CD8-positive, alpha-beta memory T cell (primary cell): ENCODE results near the gene CXCL11. TPM values are rescaled to one million over a fixed set of nuclear protein-coding genes. Genes with fewer than 3 reads are reported as not detected.

Experiments used
- CTCF ChIA-PET: fragments of 350-600 bp; sonication (Branson Sonifier 250); formaldehyde crosslinking; loops from one replicate; lab custom pipeline; 2021; ENCODE audit warnings: antibody characterized with exemption; lab: Charles Lee
- POLR2A ChIA-PET: fragments of 350-600 bp; sonication (Branson Sonifier 250); formaldehyde crosslinking; loops from one replicate; lab custom pipeline; 2021; ENCODE audit warnings: antibody characterized with exemption; lab: Charles Lee
- DNase-seq, 5 donors: peaks; one replicate each; pipeline versions ENCODE4 v3.0.0 to v3.0.0-alpha.2; 2020 to 2022; ENCODE audit warnings: mixed read lengths in 1 of 5
- H3K27ac ChIP-seq: one replicate; pipeline ENCODE4 v1.7.0; 2013; ENCODE audit warnings: low read depth, mild to moderate bottlenecking, low read length, moderate library complexity
- H3K27me3 ChIP-seq: 2 replicates; pipeline ENCODE4 v1.7.0; 2013; ENCODE audit warnings: low read length, mild to moderate bottlenecking; ENCODE audit not compliant: insufficient read depth, poor library complexity, severe bottlenecking
- H3K36me3 ChIP-seq: 2 replicates; pipeline ENCODE4 v1.7.0; 2013; ENCODE audit warnings: mild to moderate bottlenecking, low read length, moderate library complexity; ENCODE audit not compliant: insufficient read depth
- H3K4me1 ChIP-seq: 2 replicates; pipeline ENCODE4 v1.7.0; 2013; ENCODE audit warnings: mild to moderate bottlenecking, low read length, moderate library complexity; ENCODE audit not compliant: insufficient read depth
- H3K4me3 ChIP-seq: 2 replicates; pipeline ENCODE4 v1.7.0; 2013; ENCODE audit warnings: mild to moderate bottlenecking, low read length
- H3K9me3 ChIP-seq: 2 replicates; pipeline ENCODE4 v1.7.0; 2013; ENCODE audit warnings: mild to moderate bottlenecking, low read length
- H3K27ac Mint-ChIP-seq, 8 donors: one replicate each; pipeline ENCODE4 v1.8.0; 2020 to 2021; ENCODE audit warnings: mixed read lengths in 8 of 8, mild to moderate bottlenecking in 6 of 8, inconsistent platforms in 3 of 8, moderate library complexity in 3 of 8
- H3K27me3 Mint-ChIP-seq, 2 donors: one replicate each; pipeline ENCODE4 v1.8.0; 2020 to 2021; ENCODE audit warnings: mixed read lengths in 2 of 2, mild to moderate bottlenecking in 1 of 2, moderate library complexity in 1 of 2
- H3K36me3 Mint-ChIP-seq, 3 donors: one replicate each; pipeline ENCODE4 v1.8.0; 2020 to 2021; ENCODE audit warnings: mixed read lengths in 3 of 3, inconsistent platforms in 1 of 3, mild to moderate bottlenecking in 1 of 3
- H3K4me1 Mint-ChIP-seq, 3 donors: one replicate each; pipeline ENCODE4 v1.8.0; 2020 to 2021; ENCODE audit warnings: mixed read lengths in 3 of 3, inconsistent platforms in 1 of 3, mild to moderate bottlenecking in 1 of 3
- H3K4me3 Mint-ChIP-seq, 7 donors: one replicate each; pipeline ENCODE4 v1.8.0; 2020 to 2021; ENCODE audit warnings: mixed read lengths in 7 of 7, mild to moderate bottlenecking in 6 of 7, moderate library complexity in 4 of 7, inconsistent platforms in 2 of 7
- H3K9me3 Mint-ChIP-seq, 5 donors: one replicate each; pipeline ENCODE4 v1.8.0; 2020 to 2022; ENCODE audit warnings: mixed read lengths in 5 of 5, mild to moderate bottlenecking in 3 of 5, moderate library complexity in 2 of 5, inconsistent platforms in 1 of 5
- polyA plus RNA-seq: library from polyadenylated mRNA; unstranded; fragments of 300-500 nt; fragmentation: Illumina TruSeq; gene quantifications from one replicate; pipeline ENCODE4 v1.2.3, GENCODE V29; 2021
- total RNA-seq, 2 experiments: library from RNA; stranded (reverse); gene quantifications; one replicate each; pipeline ENCODE4 v1.2.3, GENCODE V29; 2021

The CXCL11 gene
- total and polyA plus RNA-seq, 3 experiments from 2014 or later: 0.18 TPM; not detected in 2

- Mint-ChIP-seq H3K36me3 (no peaks in the 10 kb centered on the region), H3K27ac (no peak overlapping the region), H3K27me3 (peaks cover 1 to 8% of the 10 kb centered on the region in 2 donors), H3K9me3 (no peaks in the 10 kb centered on the region), H3K4me1 (no peaks in the 10 kb centered on the region), H3K4me3 (no peak overlapping the region)
- no peaks in the 10 kb centered on the region for H3K36me3 ChIP-seq
- DNase-seq: no peak
- H3K27ac ChIP-seq: no peak overlapping the region
- H3K4me1 ChIP-seq: no peaks in the 10 kb centered on the region
- no peaks in the 10 kb centered on the region for H3K9me3 ChIP-seq
- POLR2A ChIA-PET: no interaction called here
- H3K27me3 ChIP-seq: no peaks in the 10 kb centered on the region
- no peak overlapping the region for H3K4me3 ChIP-seq
- CTCF ChIA-PET: interaction anchor here (0.9 to 1.7 kb wide), 6 partner anchors 66 to 151 kb away, joined by 3 to 6 read pairs (median 4); partner anchors contain the start of gene NUP54
Measured at GRCh38 chr4:75997081-75997480, 38.8 kb downstream of the CXCL11 start.

- H3K27me3 Mint-ChIP-seq: peaks cover 1 to 8% of the 10 kb centered on the region in 2 donors
- no peak overlapping the region for H3K27ac Mint-ChIP-seq
- no peaks in the 10 kb centered on the region for H3K9me3 ChIP-seq
- peaks cover 5% of the 10 kb centered on the region for H3K4me1 ChIP-seq
- DNase-seq: peak in 2 of 5 donors; percentile 26 to 47
- peaks cover 0 to 3% (median 0%) of the 10 kb centered on the region in 3 donors for H3K36me3 Mint-ChIP-seq
- H3K4me3 ChIP-seq: no peak overlapping the region
- H3K4me3 Mint-ChIP-seq: peak overlapping the region in 1 of 7 donors; percentile 63
- ChIA-PET POLR2A (no interaction called here), CTCF (interaction anchor here (0.7 to 1.7 kb wide), 15 partner anchors 10 to 482 kb away, joined by 3 to 6 read pairs (median 4); partner anchors contain the start of genes NUP54, RCHY1 and THAP6)
- peaks cover 2 to 8% (median 7%) of the 10 kb centered on the region in 3 donors for H3K4me1 Mint-ChIP-seq
- H3K27me3 ChIP-seq: no peaks in the 10 kb centered on the region
- H3K27ac ChIP-seq: no peak overlapping the region
- H3K9me3 Mint-ChIP-seq: no peaks in the 10 kb centered on the region
- no peaks in the 10 kb centered on the region for H3K36me3 ChIP-seq
Measured at GRCh38 chr4:75995727-75996126, 40.1 kb downstream of the CXCL11 start.

GRCh38 chr4:75992462-75992861, 43.4 kb downstream of the CXCL11 start:
- peak overlapping the region in 3 of 7 donors; percentile 10 to 50 (median 23) for H3K4me3 Mint-ChIP-seq
- ChIA-PET POLR2A (interaction anchor here (0.9 kb wide), 1 partner anchor 51 kb away, joined by 3 read pairs; the partner anchor contains the start of gene NAAA), CTCF (interaction anchor here (1.3 to 1.5 kb wide), 2 partner anchors 52 to 75 kb away, joined by 4 to 5 read pairs; partner anchors contain the start of gene NAAA)
- no peaks in the 10 kb centered on the region for H3K9me3 Mint-ChIP-seq
- H3K27me3 Mint-ChIP-seq: peaks cover 1 to 8% of the 10 kb centered on the region in 2 donors
- peaks cover 25 to 37% (median 34%) of the 10 kb centered on the region in 3 donors for H3K4me1 Mint-ChIP-seq
- no peaks in the 10 kb centered on the region for H3K9me3 ChIP-seq
- no peak for DNase-seq
- H3K27ac Mint-ChIP-seq: no peak overlapping the region
- H3K36me3 ChIP-seq: no peaks in the 10 kb centered on the region
- peaks cover 0 to 11% (median 0%) of the 10 kb centered on the region in 3 donors for H3K36me3 Mint-ChIP-seq
- no peaks in the 10 kb centered on the region for H3K27me3 ChIP-seq
- no peak overlapping the region for H3K4me3 ChIP-seq
- H3K27ac ChIP-seq: no peak overlapping the region
- peaks cover 29% of the 10 kb centered on the region for H3K4me1 ChIP-seq

- Mint-ChIP-seq H3K9me3 (no peaks in the 10 kb centered on the region), H3K4me1 (peaks cover 30 to 37% (median 34%) of the 10 kb centered on the region in 3 donors), H3K27me3 (peaks cover 1 to 6% of the 10 kb centered on the region in 2 donors), H3K27ac (peak overlapping the region; percentile 78 to 100 (median 93)), H3K4me3 (peak overlapping the region; percentile 94 to 99 (median 97)), H3K36me3 (peaks cover 0 to 13% (median 0%) of the 10 kb centered on the region in 3 donors)
- POLR2A ChIA-PET: interaction anchor here (0.6 to 2.2 kb wide), 7 partner anchors 49 to 1970 kb away, joined by 3 to 14 read pairs (median 3); partner anchors contain the start of genes NAAA and NUP54
- Histone ChIP-seq H3K36me3 (no peaks in the 10 kb centered on the region), H3K4me1 (peaks cover 46% of the 10 kb centered on the region), H3K9me3 (no peaks in the 10 kb centered on the region), H3K4me3 (peak overlapping the region; percentile 77), H3K27me3 (no peaks in the 10 kb centered on the region), H3K27ac (peak overlapping the region; percentile 55)
- CTCF ChIA-PET: interaction anchor here (0.6 to 2.2 kb wide), 4 partner anchors 50 to 475 kb away, joined by 3 to 8 read pairs (median 4); partner anchors contain the start of genes NAAA, RCHY1 and THAP6
- peak in 1 of 5 donors; percentile 10 for DNase-seq
Measured at GRCh38 chr4:75989846-75990528, 45.9 kb downstream of the CXCL11 start.

- H3K27ac ChIP-seq: no peak overlapping the region
- H3K27ac Mint-ChIP-seq: no peak overlapping the region
- no peaks in the 10 kb centered on the region for H3K27me3 ChIP-seq
- H3K9me3 ChIP-seq: no peaks in the 10 kb centered on the region
- ChIA-PET POLR2A (no interaction called here), CTCF (interaction anchor here (1.8 kb wide), 1 partner anchor 10 kb away, joined by 5 read pairs; no protein-coding TSS in a partner anchor)
- H3K9me3 Mint-ChIP-seq: peaks cover 0 to 4% (median 0%) of the 10 kb centered on the region in 5 donors
- peaks cover 25 to 29% (median 29%) of the 10 kb centered on the region in 3 donors for H3K4me1 Mint-ChIP-seq
- H3K36me3 Mint-ChIP-seq: peaks cover 8 to 38% (median 15%) of the 10 kb centered on the region in 3 donors
- H3K4me3 Mint-ChIP-seq: no peak overlapping the region
- no peak for DNase-seq
- no peak overlapping the region for H3K4me3 ChIP-seq
- peaks cover 41% of the 10 kb centered on the region for H3K4me1 ChIP-seq
- H3K27me3 Mint-ChIP-seq: no peaks in the 10 kb centered on the region
- H3K36me3 ChIP-seq: peaks cover 14% of the 10 kb centered on the region
Measured at GRCh38 chr4:75985116-75985515, 50.8 kb downstream of the CXCL11 start.

Other genes with a start within 250 kb of the CXCL11 start
- under 1 TPM; 0.11 to 0.13 TPM for gene PPEF2, start 133.6 kb downstream of the CXCL11 start, total RNA-seq
- not detected for gene PPEF2, start 133.6 kb downstream of the CXCL11 start, polyA plus RNA-seq
- gene NAAA, start 95.1 kb downstream of the CXCL11 start, total RNA-seq: 10 to 100 TPM; 47.9 to 51.5 TPM
- 104 TPM for gene NAAA, start 95.1 kb downstream of the CXCL11 start, polyA plus RNA-seq
- gene SDAD1, start 45.1 kb downstream of the CXCL11 start, total RNA-seq: 10 to 100 TPM; 72.7 to 80.6 TPM
- gene SDAD1, start 45.1 kb downstream of the CXCL11 start, polyA plus RNA-seq: 88.7 TPM
- 1 to 10 TPM; 1.5 to 1.8 TPM for gene CXCL9, start 28.6 kb downstream of the CXCL11 start, total RNA-seq
- gene CXCL9, start 28.6 kb downstream of the CXCL11 start, polyA plus RNA-seq: not detected
- gene CXCL10, start 12.6 kb downstream of the CXCL11 start, total RNA-seq: 1 to 10 TPM; 1.6 to 1.9 TPM
- not detected for gene CXCL10, start 12.6 kb downstream of the CXCL11 start, polyA plus RNA-seq
- not detected for gene ART3, start 38.6 kb upstream of the CXCL11 start, total RNA-seq
- not detected for gene ART3, start 38.6 kb upstream of the CXCL11 start, polyA plus RNA-seq
- gene NUP54, start 112.3 kb upstream of the CXCL11 start, total RNA-seq: 10 to 100 TPM; 56.6 to 63.3 TPM
- gene NUP54, start 112.3 kb upstream of the CXCL11 start, polyA plus RNA-seq: 41.8 TPM
- 1 to 10 TPM; 6.2 to 6.7 TPM for gene SCARB2, start 177.8 kb upstream of the CXCL11 start, total RNA-seq
- gene SCARB2, start 177.8 kb upstream of the CXCL11 start, polyA plus RNA-seq: 17.6 TPM
- gene FAM47E, start 215.7 kb upstream of the CXCL11 start, total RNA-seq: not detected
- not detected for gene FAM47E, start 215.7 kb upstream of the CXCL11 start, polyA plus RNA-seq